Activated CD4-positive, alpha-beta T cell treated with anti-CD3 and anti-CD28 coated beads, Interleukin-2, amount 50 U/mL, for 4 hours (primary cell): Measurements from ENCODE around the gene LAMB4.

ENCODE experiments used
- DNase-seq, 2 experiments: peaks; one replicate each; pipeline ENCODE4 v3.0.0-alpha.2; 2020

The LAMB4 gene

DNA sequence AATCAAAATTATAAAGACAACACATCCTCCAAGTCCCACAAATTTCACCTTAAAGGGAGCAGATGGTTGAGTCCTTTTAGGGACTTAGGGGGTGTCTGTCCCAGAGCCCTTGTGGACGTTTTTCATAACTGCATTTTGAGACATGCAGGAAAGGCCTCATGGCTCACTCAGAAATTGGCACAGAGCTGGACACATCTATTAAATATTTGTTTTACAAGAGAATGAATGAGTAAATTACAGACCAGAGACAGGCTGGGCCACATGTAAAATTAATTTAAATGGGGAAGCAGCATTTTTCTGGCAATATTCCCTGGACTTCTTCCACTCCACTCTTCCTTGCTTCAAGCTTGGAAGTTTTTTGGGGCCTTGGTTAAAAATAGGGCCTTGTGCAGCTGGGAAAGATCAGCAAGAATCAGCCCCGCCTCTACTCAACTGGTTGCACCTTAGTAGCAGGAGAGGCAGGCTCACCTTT lies 147.2 kb downstream of the LAMB4 start:
- DNase-seq: no peak

DNA sequence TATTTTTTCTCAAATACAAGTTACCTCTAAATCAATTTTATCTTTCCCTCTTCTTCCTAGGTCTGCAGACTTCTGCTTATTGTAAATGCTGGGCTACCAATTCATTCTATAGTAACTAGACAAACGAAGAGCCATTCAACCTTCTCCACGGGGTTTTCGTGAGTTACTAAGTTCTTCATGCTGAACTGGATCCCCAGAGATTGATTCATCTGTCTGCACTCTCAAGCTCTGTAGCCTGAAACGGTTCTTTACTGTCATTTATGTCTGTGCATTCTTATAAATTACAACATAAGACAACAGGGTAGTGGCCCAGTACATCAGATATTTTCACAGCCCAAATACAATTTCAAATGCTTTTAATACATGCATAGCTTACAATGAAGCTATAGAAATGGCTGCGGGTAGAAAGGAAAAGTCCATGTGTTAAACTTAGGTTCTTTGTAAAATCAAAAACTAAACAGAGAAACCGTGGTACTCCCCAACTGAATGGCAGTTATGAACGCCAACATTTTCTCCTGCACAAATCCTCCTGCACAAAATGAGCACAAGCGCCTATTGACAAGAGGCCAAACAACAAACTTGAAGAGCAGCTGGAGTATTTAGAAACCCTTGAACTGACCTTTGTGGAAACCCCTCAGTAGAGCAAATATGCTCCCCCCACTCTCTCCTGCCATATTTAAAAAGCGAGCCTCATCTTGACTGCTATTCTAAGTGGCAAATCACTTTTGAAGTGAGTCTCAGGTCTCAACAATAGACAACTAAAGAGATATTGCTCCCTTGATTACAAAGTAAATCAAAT lies 147.9 kb downstream of the LAMB4 start:
- no peak for DNase-seq

DNA sequence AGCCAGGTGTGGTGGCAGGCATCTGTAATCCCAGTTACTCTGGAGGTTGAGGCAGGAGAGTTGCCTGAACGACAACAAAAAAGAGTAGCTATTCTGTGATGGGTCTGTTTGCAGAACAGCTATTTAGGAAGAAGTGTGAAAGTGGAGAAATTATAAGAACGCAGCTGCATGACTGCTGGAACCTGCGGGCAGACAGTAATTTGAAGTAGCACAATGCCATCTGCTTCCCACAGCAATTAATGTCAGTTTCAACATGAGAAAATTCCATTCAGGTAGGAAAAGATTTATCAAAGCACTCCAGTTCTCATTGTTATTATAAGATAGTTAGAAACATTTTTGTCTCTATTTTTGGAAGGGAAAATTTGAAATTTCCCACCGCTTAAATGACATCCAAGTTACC lies 148.7 kb downstream of the LAMB4 start:
- DNase-seq: no peak

DNA sequence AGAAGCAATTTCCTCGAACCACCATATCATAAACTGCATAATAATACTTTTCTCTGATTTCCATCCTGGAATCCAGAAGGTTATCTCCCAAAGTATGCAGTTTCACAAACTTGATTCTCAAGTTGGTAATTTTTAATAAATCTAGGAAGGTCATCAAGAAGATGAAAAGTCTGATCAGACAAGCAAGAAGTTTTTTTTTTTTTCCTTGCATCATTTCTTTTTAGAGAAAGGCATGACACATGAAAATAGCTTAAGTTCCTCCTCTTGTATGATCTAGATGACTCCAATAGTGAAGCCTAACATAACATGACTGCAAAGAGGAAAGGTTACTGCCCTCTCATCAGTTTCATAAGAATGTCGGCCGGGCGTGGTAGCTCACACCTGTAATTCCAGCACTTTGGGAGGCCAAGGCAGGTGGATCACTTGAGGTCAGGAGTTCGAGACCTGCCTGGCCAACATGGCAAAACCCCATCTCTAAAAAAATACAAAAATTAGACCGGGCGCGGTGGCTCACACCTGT lies 149.4 kb downstream of the LAMB4 start:
- no peak for DNase-seq

DNA sequence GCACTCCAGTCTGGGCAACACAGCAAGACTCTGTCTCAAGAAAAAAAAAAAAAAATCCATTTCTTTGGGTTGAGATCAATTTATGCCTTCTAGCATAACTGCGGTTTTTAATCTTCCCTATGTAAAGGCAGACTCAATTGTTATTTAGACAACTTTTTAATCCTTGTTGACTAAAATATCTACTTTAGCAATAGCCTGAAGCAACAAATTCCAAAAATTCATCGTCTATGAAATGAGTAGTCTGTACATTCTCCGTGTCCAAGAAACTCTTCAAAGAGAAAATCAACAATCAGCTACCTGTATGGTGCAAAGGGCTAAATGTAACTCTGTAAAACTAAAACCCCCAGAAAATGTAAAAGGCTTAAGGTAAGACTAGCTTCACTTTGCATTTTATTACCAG lies 150.0 kb downstream of the LAMB4 start:
- DNase-seq: no peak

DNA sequence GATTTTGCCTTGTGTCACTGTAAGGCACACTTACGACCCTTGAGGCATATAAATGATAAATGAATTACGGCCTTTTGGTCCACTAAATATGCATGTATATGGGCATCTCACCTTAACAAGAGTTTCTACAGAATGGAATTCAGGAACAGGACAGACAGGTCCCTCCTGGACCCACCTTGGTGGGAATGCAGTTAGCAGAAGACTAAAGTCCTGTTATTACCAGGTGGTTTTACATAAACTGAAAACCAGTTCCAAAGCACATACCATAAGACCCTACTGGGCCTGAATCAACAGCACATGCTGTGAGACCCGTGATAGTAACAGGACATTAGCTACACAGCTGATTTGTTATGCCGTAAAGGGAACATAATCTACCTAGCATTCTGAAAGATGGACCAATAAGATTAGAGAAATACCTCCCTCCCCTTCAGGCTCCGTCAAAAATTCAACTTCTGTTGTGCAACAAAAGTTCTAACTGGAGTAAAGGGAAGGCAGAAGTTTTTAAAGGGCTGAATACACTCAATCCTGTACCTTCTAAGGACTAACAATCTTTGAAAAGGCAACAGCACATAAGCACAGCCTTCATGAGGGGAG lies 151.2 kb downstream of the LAMB4 start:
- no peak for DNase-seq

DNA sequence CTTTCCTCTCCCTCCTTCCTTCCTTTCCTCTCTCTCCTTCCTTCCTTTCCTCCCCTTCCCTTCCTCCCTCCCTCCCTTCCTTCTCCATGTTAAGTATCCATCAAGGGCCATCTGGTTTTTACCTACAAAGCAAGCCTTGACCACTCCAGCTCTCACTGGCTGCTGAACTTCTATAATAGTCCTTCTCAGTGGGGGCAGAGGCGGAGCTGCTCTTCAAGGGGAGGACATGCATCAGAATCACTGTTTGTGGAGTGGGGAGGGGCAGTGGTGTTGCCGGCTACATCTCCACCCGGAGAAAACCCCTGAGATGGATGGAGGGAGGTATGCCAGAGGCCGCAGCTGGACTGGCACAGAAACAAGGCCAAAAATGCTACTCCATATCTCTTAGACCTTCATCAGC lies 153.1 kb downstream of the LAMB4 start:
- no peak for DNase-seq

DNA sequence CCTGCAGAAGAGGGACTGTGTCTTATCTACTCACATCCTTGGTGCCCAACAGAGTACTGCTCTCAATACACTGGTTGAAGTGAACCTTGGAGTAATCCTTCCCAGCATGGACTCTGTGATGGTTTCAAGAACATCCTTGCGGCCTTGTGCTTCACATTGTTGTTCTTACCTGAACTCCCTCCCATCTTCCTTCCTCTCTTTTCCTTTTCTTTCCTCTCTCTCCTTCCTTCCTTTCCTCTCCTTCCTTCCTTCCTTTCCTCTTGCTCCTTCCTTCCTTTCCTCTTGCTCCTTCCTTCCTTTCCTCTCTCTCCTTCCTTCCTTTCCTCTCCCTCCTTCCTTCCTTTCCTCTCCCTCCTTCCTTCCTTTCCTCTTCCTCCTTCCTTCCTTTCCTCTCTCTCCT lies 153.5 kb downstream of the LAMB4 start:
- DNase-seq: no peak

DNA sequence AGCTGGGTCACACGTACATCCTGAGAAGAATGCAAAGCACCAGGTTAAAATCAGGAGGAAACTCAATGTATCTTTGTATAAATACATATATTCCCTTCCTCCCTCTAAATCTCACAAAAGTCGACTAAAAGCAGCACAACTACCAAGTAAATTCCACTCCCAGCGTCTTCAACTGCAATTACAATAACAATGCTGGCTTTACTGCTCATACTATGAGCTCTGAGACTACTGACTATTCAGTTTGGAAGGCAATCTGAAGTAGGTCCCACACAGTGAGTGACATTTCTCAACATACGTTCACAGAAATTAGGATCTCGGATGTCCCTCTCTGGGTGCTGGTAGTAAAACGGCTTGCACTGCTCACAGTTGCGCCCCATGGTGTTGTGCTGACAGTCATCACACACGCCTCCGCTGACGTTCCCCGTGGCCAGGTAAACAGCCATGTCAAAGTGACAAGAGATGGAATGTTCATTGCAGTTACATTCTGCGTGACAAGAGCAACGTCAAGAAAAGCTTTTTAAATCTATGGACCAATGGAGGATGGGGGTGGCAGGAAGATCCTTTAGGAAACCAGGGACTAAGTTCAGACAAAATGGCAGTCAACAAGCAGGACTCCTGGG lies 154.7 kb downstream of the LAMB4 start:
- no peak for DNase-seq

DNA sequence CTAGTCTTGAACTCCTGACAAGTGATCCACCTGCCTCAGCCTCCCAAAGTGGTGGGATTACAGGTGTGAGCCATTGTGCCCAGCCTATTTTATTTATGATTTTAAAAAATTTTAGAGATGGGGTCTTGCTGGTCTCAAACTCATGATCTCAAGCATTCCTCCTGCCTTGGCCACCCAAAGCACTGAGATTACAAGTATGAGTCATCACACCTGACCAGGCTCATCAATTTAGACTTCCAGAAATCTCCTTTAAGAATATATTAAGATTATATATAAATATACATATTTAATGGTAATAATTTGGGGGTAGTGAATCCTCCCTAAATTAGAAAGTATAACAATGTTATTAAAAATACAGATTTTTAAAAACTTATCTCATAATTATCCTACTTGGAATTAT lies 156.3 kb downstream of the LAMB4 start:
- DNase-seq: no peak
